GM12891 (cell line): ENCODE results near the gene TAF1C.

Experiments used
- POLR2A ChIP-seq: IDR thresholded peaks from 2 replicates; pipeline ENCODE4 v1.6.1; 2011; ENCODE audit warnings: low read depth, low read length, control low read depth
- TAF1 ChIP-seq: IDR thresholded peaks from 2 replicates; pipeline ENCODE4 v1.6.1; 2011; ENCODE audit warnings: low read depth, low read length, control low read depth

DNA sequence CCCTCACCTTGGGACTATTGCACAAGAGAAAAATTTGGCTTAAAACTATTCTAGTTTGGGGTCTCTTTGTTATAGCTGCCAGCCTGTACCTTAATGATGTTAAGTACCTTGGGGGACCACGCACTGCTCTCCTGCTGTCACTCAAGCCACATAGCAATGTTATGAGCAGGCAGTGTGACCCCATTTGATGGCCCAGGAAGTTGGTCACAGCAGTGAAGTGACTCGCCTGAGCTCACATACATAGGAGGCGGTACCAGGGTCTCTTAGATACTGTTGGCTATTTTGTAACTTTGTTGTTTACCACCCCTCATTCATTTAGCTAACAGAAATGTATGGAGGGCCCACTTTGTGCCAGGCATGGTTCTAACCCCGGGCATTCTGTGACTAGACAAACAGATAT, 36.6 kb upstream of the TAF1C start:
- no peak for TF ChIP-seq POLR2A
- TF ChIP-seq TAF1: no peak
